ENCODE results near the gene BCAS3.

GRCh38 chr17:60901242-60901641, 223.6 kb downstream of the BCAS3 start:
- TF ChIP-seq CTCF (IDR thresholded peaks at IDR 0.05; ENCODE audit: low read length) (no peak), EZH2 (IDR thresholded peaks at IDR 0.05; ENCODE audit: borderline replicate concordance, low read length) (no peak)

Measured in OCI-LY1 (cell line).